T-helper 2 cell treated with Interferon-gamma antibody and Interleukin-4, amounts not matched to agents 100 ng/mL and 5 ng/mL, for 36 hours (primary cell): ENCODE data around the gene KAZN. TPM values are rescaled to one million over a fixed set of nuclear protein-coding genes. Genes with fewer than 3 reads are reported as not detected.

Experiments used
- intact Hi-C: fragments of 100-400 bp; cut with micrococcal nuclease; formaldehyde crosslinking; loops from one replicate; pipeline ENCODE4 v1.15.1; 2023
- total RNA-seq: library from RNA; stranded (reverse); gene quantifications from 2 replicates; pipeline ENCODE4 v1.2.3, GENCODE V29; 2022

The KAZN gene
- total RNA-seq, 1 donor from 2014 or later = 0.48 TPM

DNA sequence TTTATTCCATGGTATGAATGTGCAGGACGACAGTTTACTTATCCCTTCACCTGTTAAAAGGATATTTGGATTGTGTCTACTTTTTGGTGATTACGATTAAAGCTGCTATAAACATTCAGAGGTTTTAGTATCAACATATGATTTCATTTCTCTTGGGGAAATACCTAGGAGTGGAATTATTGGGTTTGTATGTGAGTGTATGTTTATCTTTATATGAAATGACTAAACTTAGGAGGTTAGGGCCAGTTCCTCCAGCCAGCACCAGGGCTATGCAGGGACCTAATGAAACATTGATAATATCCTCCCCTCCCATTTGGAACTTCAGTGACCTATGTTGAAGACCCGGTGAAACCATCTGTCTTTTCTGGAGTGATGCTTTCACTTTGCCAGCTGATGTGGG, 568.9 kb downstream of the KAZN start:
- intact Hi-C loops = no loop called here
